ENCODE data around the gene LCN12. TPM values are rescaled to one million over a fixed set of nuclear protein-coding genes. Genes with fewer than 3 reads are reported as not detected.

LCN12 gene
- polyA plus RNA-seq, 1 donor (not counting 4 experiments of a cell fraction or from before 2014, with no cell fraction given): not detected

- Histone ChIP-seq H3K27me3 (ENCODE audit: control insufficient read depth, extremely low read depth, insufficient read depth, low read length) (no peaks in the 10 kb centered on the region), H4K20me1 (ENCODE audit: control insufficient read depth, extremely low read depth, insufficient read depth, low read length) (no peaks in the 10 kb centered on the region), H3K4me2 (ENCODE audit: control insufficient read depth, extremely low read depth, insufficient read depth, low read depth, low read length) (no peak overlapping the region), H3K9me1 (ENCODE audit: control insufficient read depth, extremely low read depth, insufficient read depth, low read length) (no peaks in the 10 kb centered on the region), H3K27ac (ENCODE audit: control insufficient read depth, insufficient read depth, low read length) (no peak overlapping the region), H3K9ac (ENCODE audit: control insufficient read depth, extremely low read depth, insufficient read depth, low read length) (no peak overlapping the region), H3K79me2 (ENCODE audit: control insufficient read depth, insufficient read depth, low read length) (no peaks in the 10 kb centered on the region), H3K4me3 (ENCODE audit: control insufficient read depth in 2 of 3, extremely low read depth in 1 of 3, insufficient read depth in 2 of 3, low read depth in 1 of 3, low read length in 3 of 3) (no peak overlapping the region), H3K4me1 (ENCODE audit: control insufficient read depth, extremely low read depth, insufficient read depth, low read length) (no peaks in the 10 kb centered on the region), H2AFZ (ENCODE audit: control insufficient read depth, low read length) (no peak overlapping the region), H3K36me3 (ENCODE audit: control insufficient read depth in 2 of 2, extremely low read depth in 1 of 2, insufficient read depth in 2 of 2, low read length in 2 of 2) (peaks cover 19 to 21% of the 10 kb centered on the region in 2 experiments), H3K9me3 (ENCODE audit: control insufficient read depth, low read depth, low read length) (no peaks in the 10 kb centered on the region)
- DNase-seq (ENCODE audit: low read depth, low spot score) (no peak), FAIRE-seq (no peak)
- TF ChIP-seq EZH2 (IDR thresholded peaks at IDR 0.05; ENCODE audit: low read length) (no peak), CTCF (optimal IDR thresholded peaks at IDR 0.05 in 1 of 3, IDR thresholded peaks at IDR 0.05 in 1 of 3, conservative IDR thresholded peaks at IDR 0.05 in 1 of 3; ENCODE audit: extremely low read depth in 1 of 3, insufficient read depth in 2 of 3, low read length in 3 of 3) (no peak)
- dilution Hi-C loops (cut with MboI; ENCODE audit: extremely low pct_ligation_motif_present, low sequenced_read_pairs): loop anchor here (25.0 kb wide), 1 partner anchor 116 kb away; the partner anchor contains the start of gene RABL6
Measured at GRCh38 chr9:136928591-136928990, 23.5 kb upstream of the LCN12 start.

GRCh38 chr9:136930014-136930413 is 22.1 kb upstream of the LCN12 start:
- Histone ChIP-seq H3K9me3 (ENCODE audit: control insufficient read depth, low read depth, low read length) (no peaks in the 10 kb centered on the region), H3K27ac (ENCODE audit: control insufficient read depth, insufficient read depth, low read length) (no peak overlapping the region), H3K4me2 (ENCODE audit: control insufficient read depth, extremely low read depth, insufficient read depth, low read depth, low read length) (no peak overlapping the region), H3K79me2 (ENCODE audit: control insufficient read depth, insufficient read depth, low read length) (no peaks in the 10 kb centered on the region), H3K27me3 (ENCODE audit: control insufficient read depth, extremely low read depth, insufficient read depth, low read length) (no peaks in the 10 kb centered on the region), H3K4me1 (ENCODE audit: control insufficient read depth, extremely low read depth, insufficient read depth, low read length) (no peaks in the 10 kb centered on the region), H2AFZ (ENCODE audit: control insufficient read depth, low read length) (no peak overlapping the region), H3K9me1 (ENCODE audit: control insufficient read depth, extremely low read depth, insufficient read depth, low read length) (no peaks in the 10 kb centered on the region), H4K20me1 (ENCODE audit: control insufficient read depth, extremely low read depth, insufficient read depth, low read length) (no peaks in the 10 kb centered on the region), H3K4me3 (ENCODE audit: control insufficient read depth in 2 of 3, extremely low read depth in 1 of 3, insufficient read depth in 2 of 3, low read depth in 1 of 3, low read length in 3 of 3) (no peak overlapping the region), H3K36me3 (ENCODE audit: control insufficient read depth in 2 of 2, extremely low read depth in 1 of 2, insufficient read depth in 2 of 2, low read length in 2 of 2) (peaks cover 15 to 21% of the 10 kb centered on the region in 2 experiments), H3K9ac (ENCODE audit: control insufficient read depth, extremely low read depth, insufficient read depth, low read length) (no peak overlapping the region)
- FAIRE-seq: no peak
- DNase-seq (ENCODE audit: low read depth, low spot score): no peak
- dilution Hi-C loops (cut with MboI; ENCODE audit: extremely low pct_ligation_motif_present, low sequenced_read_pairs): loop anchor here (25.0 kb wide), 1 partner anchor 118 kb away; the partner anchor contains the start of gene RABL6
- TF ChIP-seq EZH2 (IDR thresholded peaks at IDR 0.05; ENCODE audit: low read length): no peak
- no peak for TF ChIP-seq CTCF (optimal IDR thresholded peaks at IDR 0.05 in 1 of 3, IDR thresholded peaks at IDR 0.05 in 1 of 3, conservative IDR thresholded peaks at IDR 0.05 in 1 of 3; ENCODE audit: extremely low read depth in 1 of 3, insufficient read depth in 2 of 3, low read length in 3 of 3)
